Lung (tissue), 12 donors: ENCODE measurements around the gene CEMIP. TPM values are rescaled to one million over a fixed set of nuclear protein-coding genes. Genes with fewer than 3 reads are reported as not detected.

ENCODE experiments used
- ATAC-seq: fragments of 200-7000 bp; cut with Tn5 transposase; one replicate; pipeline ENCODE4 v1.9.1; 2020; ENCODE audit warnings: moderate number of reproducible peaks; ENCODE audit not compliant: insufficient read depth, low FRiP score
- DNase-seq, 3 donors: peaks; one replicate each; pipeline ENCODE4 v3.0.0-alpha.2; 2013 to 2017
- H3K27ac ChIP-seq, 2 donors: one replicate each; pipeline ENCODE4 v1.5.1; 2013; ENCODE audit warnings: mild to moderate bottlenecking in 2 of 2, moderate library complexity in 2 of 2, control low read depth in 1 of 2, inconsistent platforms in 1 of 2, low read depth in 1 of 2, low read length in 1 of 2
- H3K27me3 ChIP-seq, 3 donors: one replicate each; pipeline ENCODE4 v1.5.1; 2013; ENCODE audit warnings: low read length in 2 of 3; ENCODE audit not compliant: control insufficient read depth in 3 of 3, insufficient read depth in 3 of 3
- H3K36me3 ChIP-seq, 4 donors: one replicate each; pipeline ENCODE4 v1.5.1; 2013; ENCODE audit warnings: low read length in 4 of 4, mild to moderate bottlenecking in 1 of 4, moderate library complexity in 1 of 4; ENCODE audit not compliant: control insufficient read depth in 4 of 4, insufficient read depth in 4 of 4
- H3K4me1 ChIP-seq, 5 donors: one replicate each; pipeline ENCODE4 v1.5.1; 2013; ENCODE audit warnings: low read length in 5 of 5, mild to moderate bottlenecking in 2 of 5, moderate library complexity in 1 of 5; ENCODE audit not compliant: control insufficient read depth in 5 of 5, insufficient read depth in 5 of 5
- H3K4me3 ChIP-seq: one replicate; pipeline ENCODE4 v1.5.1; 2013; ENCODE audit warnings: mild to moderate bottlenecking, control low read depth, moderate library complexity
- H3K9ac ChIP-seq, 2 donors: one replicate each; pipeline ENCODE4 v1.5.1; 2013; ENCODE audit warnings: low read length in 2 of 2, control low read depth in 1 of 2; ENCODE audit not compliant: insufficient read depth in 1 of 2
- H3K9me3 ChIP-seq, 4 donors: one replicate each; pipeline ENCODE4 v1.5.1; 2013; ENCODE audit warnings: low read length in 3 of 4, mild to moderate bottlenecking in 1 of 4, moderate library complexity in 1 of 4; ENCODE audit not compliant: control insufficient read depth in 4 of 4, insufficient read depth in 3 of 4
- WGBS, 2 donors: extraction: QIAGEN DNeasy Blood & Tissue Kit; methylation state at CpG; one replicate each; pipeline ENCODE4 v1.1.7; 2013; 5-methylcytosine and 5-hydroxymethylcytosine counted together
- polyA plus RNA-seq, 2 donors: library from polyadenylated mRNA; stranded (reverse); fragments of 200-250 nt; gene quantifications; one replicate each; pipeline ENCODE4 v1.2.1, GENCODE V29; 2013
- total RNA-seq, 2 donors: library from RNA; depleted of rRNA in 1 of 2; stranded (reverse); fragments of >200 nt in 1 of 2; gene quantifications; one replicate each; pipeline ENCODE4 v1.2.1, GENCODE V29; 2014 to 2021
- TF ChIP-seq, protein P1 (sequence below): IDR thresholded peaks from 2 replicates; pipeline ENCODE4 v1.5.1; 2012; ENCODE audit warnings: mild to moderate bottlenecking; ENCODE audit errors: control extremely low read depth, extremely low read depth
- donor health status: control.
- donor health status: control.
- donor health status: Bipolar disorder and iron deficiency.
- donor health status: healthy.
- donor health status: DM: yes; HTN: yes; CAD: no.

Gene CEMIP
- total and polyA plus RNA-seq, 4 donors, result 1.9 to 32.0 (median 3.9) TPM

DNA sequence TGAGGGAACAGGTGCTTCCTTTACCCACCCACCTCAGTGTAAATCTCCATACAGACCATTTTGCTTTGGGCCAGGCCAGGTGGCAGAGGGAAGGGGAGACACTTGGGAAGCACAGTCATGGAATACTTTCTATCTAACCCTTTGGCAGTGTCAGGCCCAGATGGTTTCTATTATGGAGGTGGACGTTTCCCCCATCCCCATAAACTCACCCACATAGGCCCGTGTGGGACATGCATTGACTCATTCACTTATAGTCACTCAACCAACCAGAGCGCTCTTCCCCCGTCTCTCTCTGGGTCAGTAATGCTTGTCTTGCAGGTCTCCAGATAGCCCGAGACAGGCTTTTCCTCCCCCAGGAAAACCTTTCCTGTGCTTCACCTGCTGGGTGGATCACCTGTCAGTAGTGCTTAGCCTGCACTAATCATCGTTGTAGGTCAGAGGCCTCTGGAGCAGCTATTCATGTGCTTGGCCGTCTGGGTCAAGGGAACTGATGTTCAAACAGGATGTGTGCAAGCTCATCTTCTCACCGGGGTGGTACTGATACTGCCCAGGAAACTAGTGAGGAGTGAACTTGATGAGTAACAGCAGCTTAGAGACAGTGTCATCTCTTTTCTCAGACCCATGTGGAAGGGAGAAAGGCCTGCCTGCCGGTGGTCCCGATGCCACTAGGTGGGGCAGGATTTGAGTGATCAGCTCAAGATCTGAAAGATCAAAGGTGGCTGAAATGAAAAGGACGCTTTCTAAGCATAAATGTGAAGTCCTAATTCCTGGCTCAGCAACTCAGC, 67.1 kb downstream of the CEMIP start:
- H3K27me3 ChIP-seq, result no peaks in the 10 kb centered on the region
- 77 to 86% methylated on average over 11 of the region's 11 CpGs for WGBS, 2 donors
- no peak overlapping the region for H3K9ac ChIP-seq
- H3K27ac ChIP-seq, result no peak overlapping the region
- TF ChIP-seq, protein P1, sequence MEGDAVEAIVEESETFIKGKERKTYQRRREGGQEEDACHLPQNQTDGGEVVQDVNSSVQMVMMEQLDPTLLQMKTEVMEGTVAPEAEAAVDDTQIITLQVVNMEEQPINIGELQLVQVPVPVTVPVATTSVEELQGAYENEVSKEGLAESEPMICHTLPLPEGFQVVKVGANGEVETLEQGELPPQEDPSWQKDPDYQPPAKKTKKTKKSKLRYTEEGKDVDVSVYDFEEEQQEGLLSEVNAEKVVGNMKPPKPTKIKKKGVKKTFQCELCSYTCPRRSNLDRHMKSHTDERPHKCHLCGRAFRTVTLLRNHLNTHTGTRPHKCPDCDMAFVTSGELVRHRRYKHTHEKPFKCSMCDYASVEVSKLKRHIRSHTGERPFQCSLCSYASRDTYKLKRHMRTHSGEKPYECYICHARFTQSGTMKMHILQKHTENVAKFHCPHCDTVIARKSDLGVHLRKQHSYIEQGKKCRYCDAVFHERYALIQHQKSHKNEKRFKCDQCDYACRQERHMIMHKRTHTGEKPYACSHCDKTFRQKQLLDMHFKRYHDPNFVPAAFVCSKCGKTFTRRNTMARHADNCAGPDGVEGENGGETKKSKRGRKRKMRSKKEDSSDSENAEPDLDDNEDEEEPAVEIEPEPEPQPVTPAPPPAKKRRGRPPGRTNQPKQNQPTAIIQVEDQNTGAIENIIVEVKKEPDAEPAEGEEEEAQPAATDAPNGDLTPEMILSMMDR, result no peak
- ATAC-seq (no peak), DNase-seq (no peak)
- no peaks in the 10 kb centered on the region for H3K9me3 ChIP-seq
- no peaks in the 10 kb centered on the region for H3K4me1 ChIP-seq
- no peaks in the 10 kb centered on the region for H3K36me3 ChIP-seq
- no peak overlapping the region for H3K4me3 ChIP-seq

DNA sequence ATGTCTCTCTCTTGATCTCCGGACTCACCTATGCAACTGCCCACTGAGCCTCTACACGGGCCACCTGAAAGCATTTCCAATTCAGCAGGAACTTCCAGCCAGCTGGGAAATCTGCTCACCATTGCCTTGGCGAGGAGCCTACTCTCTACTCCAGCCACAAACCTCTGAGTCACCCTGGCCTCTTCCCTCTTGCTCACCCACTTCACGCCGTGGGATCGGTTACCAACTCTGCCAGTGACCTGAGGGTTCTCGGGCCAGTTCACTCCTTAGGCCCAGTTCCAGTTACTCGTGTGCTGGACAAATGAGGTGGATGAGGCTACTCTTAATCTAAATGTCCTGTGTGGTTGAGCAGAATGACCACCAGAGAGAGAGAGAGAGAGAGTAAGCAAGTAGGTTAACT, 70.1 kb downstream of the CEMIP start:
- Histone ChIP-seq H3K27me3 (no peaks in the 10 kb centered on the region), H3K4me1 (peaks cover 0 to 12% (median 5%) of the 10 kb centered on the region in 5 donors), H3K4me3 (no peak overlapping the region), H3K9ac (no peak overlapping the region), H3K9me3 (no peaks in the 10 kb centered on the region), H3K36me3 (no peaks in the 10 kb centered on the region), H3K27ac (no peak overlapping the region)
- peak; percentile 70 for ATAC-seq
- DNase-seq, result no peak
- 46 to 48% methylated on average over 8 of the region's 8 CpGs for WGBS, 2 donors
- TF ChIP-seq, protein P1, result no peak

DNA sequence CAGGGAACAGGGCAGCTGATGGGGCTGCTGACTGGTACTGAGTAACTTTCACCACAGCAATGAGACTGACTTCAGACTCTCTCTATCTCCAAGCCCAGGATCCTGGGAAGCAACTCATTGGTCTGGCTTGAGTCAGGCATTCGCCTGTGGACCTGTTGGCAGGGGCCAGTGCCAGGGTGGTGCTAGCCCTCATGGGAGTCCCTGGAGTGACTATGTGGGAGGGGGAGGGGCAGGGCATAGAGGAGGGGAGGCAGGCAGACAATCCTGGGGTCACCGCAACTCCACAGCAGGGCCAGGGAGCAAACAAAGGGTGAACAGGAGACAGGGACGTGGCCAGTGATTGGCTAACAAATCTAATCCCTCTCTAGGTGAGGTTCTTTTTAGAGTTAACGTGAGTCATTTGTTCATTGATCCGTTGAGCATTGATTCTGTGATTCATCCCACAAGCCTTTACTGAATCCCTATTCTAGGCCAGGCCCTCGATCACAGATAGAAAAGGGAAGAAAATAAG, 71.8 kb downstream of the CEMIP start:
- Histone ChIP-seq H3K27me3 (no peaks in the 10 kb centered on the region), H3K36me3 (no peaks in the 10 kb centered on the region), H3K9me3 (no peaks in the 10 kb centered on the region), H3K9ac (no peak overlapping the region), H3K4me3 (no peak overlapping the region), H3K27ac (no peak overlapping the region), H3K4me1 (peaks cover 0 to 14% (median 5%) of the 10 kb centered on the region in 5 donors)
- WGBS, 2 donors, result 93 to 95% methylated on average over 6 of the region's 6 CpGs
- TF ChIP-seq, protein P1, result no peak
- no peak for ATAC-seq
- no peak for DNase-seq
